ENCODE results near the gene RANBP17.
"Not testable (repeated sequence)": the region's sequence is repeated elsewhere in the genome, so short reads cannot be mapped to it uniquely, and the experiment has no call there.

The RANBP17 gene

GRCh38 chr5:170920196-170920595 lies 58.4 kb downstream of the RANBP17 start:
- no peak for DNase-seq (ENCODE audit: low read depth)
- TF ChIP-seq CTCF (IDR thresholded peaks at IDR 0.05; ENCODE audit: control insufficient read depth, insufficient read depth, low read depth, low read length, missing control alignments) = no peak
- H3K4me3 ChIP-seq (ENCODE audit: control insufficient read depth, low read depth, low read length) = no peak overlapping the region

GRCh38 chr5:170922331-170922730 lies 60.5 kb downstream of the RANBP17 start:
- not testable (repeated sequence) for H3K4me3 ChIP-seq (ENCODE audit: control insufficient read depth, low read depth, low read length); DNase-seq (ENCODE audit: low read depth)

- DNase-seq (ENCODE audit: low read depth) = no peak
- no peak for TF ChIP-seq CTCF (IDR thresholded peaks at IDR 0.05; ENCODE audit: control insufficient read depth, insufficient read depth, low read depth, low read length, missing control alignments)
- no peak overlapping the region for H3K4me3 ChIP-seq (ENCODE audit: control insufficient read depth, low read depth, low read length)
Measured at GRCh38 chr5:170923910-170924620, 62.2 kb downstream of the RANBP17 start.

GRCh38 chr5:170935534-170936218 lies 73.9 kb downstream of the RANBP17 start:
- H3K4me3 ChIP-seq (ENCODE audit: control insufficient read depth, low read depth, low read length); DNase-seq (ENCODE audit: low read depth): not testable (repeated sequence)

GRCh38 chr5:170937072-170937471 lies 75.3 kb downstream of the RANBP17 start:
- H3K4me3 ChIP-seq (ENCODE audit: control insufficient read depth, low read depth, low read length) = no peak overlapping the region
- no peak for DNase-seq (ENCODE audit: low read depth)
- no peak for TF ChIP-seq CTCF (IDR thresholded peaks at IDR 0.05; ENCODE audit: control insufficient read depth, insufficient read depth, low read depth, low read length, missing control alignments)

GRCh38 chr5:170937914-170938313 lies 76.1 kb downstream of the RANBP17 start:
- TF ChIP-seq CTCF (IDR thresholded peaks at IDR 0.05; ENCODE audit: control insufficient read depth, insufficient read depth, low read depth, low read length, missing control alignments) = no peak
- DNase-seq (ENCODE audit: low read depth) = no peak
- H3K4me3 ChIP-seq (ENCODE audit: control insufficient read depth, low read depth, low read length) = no peak overlapping the region

- no peak for TF ChIP-seq CTCF (IDR thresholded peaks at IDR 0.05; ENCODE audit: control insufficient read depth, insufficient read depth, low read depth, low read length, missing control alignments)
- DNase-seq (ENCODE audit: low read depth) = no peak
Measured at GRCh38 chr5:170939178-170939577, 77.4 kb downstream of the RANBP17 start.

More at GRCh38 chr5:170939178-170939577, 77.4 kb downstream of the RANBP17 start:
- H3K4me3 ChIP-seq (ENCODE audit: control insufficient read depth, low read depth, low read length) = no peak overlapping the region
